AML-193 (cell line): Measurements from ENCODE around the gene LENG1.

ENCODE experiments used
- DNase-seq, 2 experiments: peaks; one replicate each; lab custom pipeline; 2025; lab: John Stamatoyannopoulos, UW

The LENG1 gene

GRCh38 chr19:54164369-54165068 is 5.0 kb upstream of the LENG1 start:
- no peak for DNase-seq

GRCh38 chr19:54162884-54163283 is 3.4 kb upstream of the LENG1 start:
- no peak for DNase-seq

- DNase-seq, result peak; percentile 79 to 82
Observed at GRCh38 chr19:54162241-54162805, 2.8 kb upstream of the LENG1 start.

GRCh38 chr19:54160854-54161253 is 1.3 kb upstream of the LENG1 start:
- no peak for DNase-seq

- no peak for DNase-seq
Observed at GRCh38 chr19:54160182-54160811, 776 bp upstream of the LENG1 start.

GRCh38 chr19:54158812-54159351 is 639 bp downstream of the LENG1 start:
- peak in 1 of 2 experiments; percentile 38 for DNase-seq

GRCh38 chr19:54156953-54157352 is 2.6 kb downstream of the LENG1 start:
- DNase-seq, result no peak

- no peak for DNase-seq
Observed at GRCh38 chr19:54156490-54156889, 3.0 kb downstream of the LENG1 start.

- DNase-seq, result no peak
Observed at GRCh38 chr19:54155694-54156093, 3.8 kb downstream of the LENG1 start.

- DNase-seq, result no peak
Observed at GRCh38 chr19:54154603-54155345, 4.7 kb downstream of the LENG1 start.

- DNase-seq, result no peak
Observed at GRCh38 chr19:54153731-54154326, 5.7 kb downstream of the LENG1 start.

GRCh38 chr19:54152878-54153524 is 6.5 kb downstream of the LENG1 start:
- no peak for DNase-seq

- DNase-seq, result no peak
Observed at GRCh38 chr19:54152267-54152666, 7.3 kb downstream of the LENG1 start.

- no peak for DNase-seq
Observed at GRCh38 chr19:54151362-54152035, 8.0 kb downstream of the LENG1 start.

- DNase-seq, result no peak
Observed at GRCh38 chr19:54149021-54149812, 10.3 kb downstream of the LENG1 start.

- no peak for DNase-seq
Observed at GRCh38 chr19:54148158-54148557, 11.4 kb downstream of the LENG1 start.

GRCh38 chr19:54147676-54148075 is 11.8 kb downstream of the LENG1 start:
- no peak for DNase-seq

- no peak for DNase-seq
Observed at GRCh38 chr19:54145541-54146158, 13.9 kb downstream of the LENG1 start.

- no peak for DNase-seq
Observed at GRCh38 chr19:54142166-54142780, 17.2 kb downstream of the LENG1 start.
